ENCODE data around the gene RALGPS1.

Gene RALGPS1

GRCh38 chr9:127196826-127197145 is 282.2 kb downstream of the RALGPS1 start:
- H3K79me2 ChIP-seq (ENCODE audit: low read length), result no peaks in the 10 kb centered on the region
- no peak for TF ChIP-seq EZH2phosphoT487 (IDR thresholded peaks at IDR 0.05; ENCODE audit: low read length)
- no peak for TF ChIP-seq CTCF (IDR thresholded peaks at IDR 0.05; ENCODE audit: low read length)
- no peak for TF ChIP-seq EZH2 (optimal IDR thresholded peaks at IDR 0.05; ENCODE audit: low read depth, low read length)
- no peak overlapping the region for H3K9ac ChIP-seq (ENCODE audit: low read length)
- no peaks in the 10 kb centered on the region for H3K27me3 ChIP-seq (replicated peaks; ENCODE audit: insufficient read depth, low read length)
- no peak overlapping the region for H3K4me2 ChIP-seq (ENCODE audit: low read depth, low read length)
- no peaks in the 10 kb centered on the region for H3K36me3 ChIP-seq (replicated peaks; ENCODE audit: insufficient read depth, low read length)
- no peak overlapping the region for H3K27ac ChIP-seq (ENCODE audit: low read length)
- no peak overlapping the region for H3K4me3 ChIP-seq (ENCODE audit: low read length)
- H3K9me2 ChIP-seq (replicated peaks; ENCODE audit: insufficient read depth, low read length), result no peaks in the 10 kb centered on the region
- H3K9me3 ChIP-seq (replicated peaks; ENCODE audit: insufficient read depth, low read length), result no peaks in the 10 kb centered on the region
- no peaks in the 10 kb centered on the region for H3F3A ChIP-seq (ENCODE audit: insufficient read depth, low read length)
- H3K4me1 ChIP-seq (ENCODE audit: low read length), result peaks cover 5% of the 10 kb centered on the region
- H2AFZ ChIP-seq (ENCODE audit: low read length), result no peak overlapping the region
- no peaks in the 10 kb centered on the region for H4K20me1 ChIP-seq (ENCODE audit: insufficient read depth, low read length)
- DNase-seq, result no peak

GRCh38 chr9:127197186-127197860 is 282.7 kb downstream of the RALGPS1 start:
- no peak for DNase-seq
- no peaks in the 10 kb centered on the region for H3K9me2 ChIP-seq (replicated peaks; ENCODE audit: insufficient read depth, low read length)
- no peak overlapping the region for H3K9ac ChIP-seq (ENCODE audit: low read length)
- no peaks in the 10 kb centered on the region for H3F3A ChIP-seq (ENCODE audit: insufficient read depth, low read length)
- H3K4me2 ChIP-seq (ENCODE audit: low read depth, low read length), result no peak overlapping the region
- H3K27me3 ChIP-seq (replicated peaks; ENCODE audit: insufficient read depth, low read length), result no peaks in the 10 kb centered on the region
- TF ChIP-seq CTCF (IDR thresholded peaks at IDR 0.05; ENCODE audit: low read length) (no peak), EZH2phosphoT487 (IDR thresholded peaks at IDR 0.05; ENCODE audit: low read length) (no peak), EZH2 (optimal IDR thresholded peaks at IDR 0.05; ENCODE audit: low read depth, low read length) (no peak)
- H3K36me3 ChIP-seq (replicated peaks; ENCODE audit: insufficient read depth, low read length), result no peaks in the 10 kb centered on the region
- H3K9me3 ChIP-seq (replicated peaks; ENCODE audit: insufficient read depth, low read length), result no peaks in the 10 kb centered on the region
- peaks cover 5% of the 10 kb centered on the region for H3K4me1 ChIP-seq (ENCODE audit: low read length)
- H2AFZ ChIP-seq (ENCODE audit: low read length), result no peak overlapping the region
- no peaks in the 10 kb centered on the region for H4K20me1 ChIP-seq (ENCODE audit: insufficient read depth, low read length)
- H3K4me3 ChIP-seq (ENCODE audit: low read length), result no peak overlapping the region
- H3K79me2 ChIP-seq (ENCODE audit: low read length), result no peaks in the 10 kb centered on the region
- H3K27ac ChIP-seq (ENCODE audit: low read length), result no peak overlapping the region

GRCh38 chr9:127197861-127198430 is 283.4 kb downstream of the RALGPS1 start:
- TF ChIP-seq CTCF (IDR thresholded peaks at IDR 0.05; ENCODE audit: low read length), result no peak
- no peak for TF ChIP-seq EZH2phosphoT487 (IDR thresholded peaks at IDR 0.05; ENCODE audit: low read length)
- no peak for TF ChIP-seq EZH2 (optimal IDR thresholded peaks at IDR 0.05; ENCODE audit: low read depth, low read length)

More at GRCh38 chr9:127197861-127198430, 283.4 kb downstream of the RALGPS1 start:
- Histone ChIP-seq H2AFZ (ENCODE audit: low read length) (no peak overlapping the region), H3K79me2 (ENCODE audit: low read length) (no peaks in the 10 kb centered on the region), H3K4me2 (ENCODE audit: low read depth, low read length) (no peak overlapping the region), H3K4me3 (ENCODE audit: low read length) (no peak overlapping the region), H3K27me3 (replicated peaks; ENCODE audit: insufficient read depth, low read length) (no peaks in the 10 kb centered on the region), H3F3A (ENCODE audit: insufficient read depth, low read length) (no peaks in the 10 kb centered on the region), H3K9me3 (replicated peaks; ENCODE audit: insufficient read depth, low read length) (no peaks in the 10 kb centered on the region), H3K9ac (ENCODE audit: low read length) (no peak overlapping the region), H3K4me1 (ENCODE audit: low read length) (peaks cover 5% of the 10 kb centered on the region), H3K36me3 (replicated peaks; ENCODE audit: insufficient read depth, low read length) (no peaks in the 10 kb centered on the region), H3K27ac (ENCODE audit: low read length) (no peak overlapping the region), H4K20me1 (ENCODE audit: insufficient read depth, low read length) (no peaks in the 10 kb centered on the region), H3K9me2 (replicated peaks; ENCODE audit: insufficient read depth, low read length) (no peaks in the 10 kb centered on the region)
- no peak for DNase-seq
